CD4-positive, CD25-positive, alpha-beta regulatory T cell (primary cell): Measurements from ENCODE around the gene CD59. TPM values are rescaled to one million over a fixed set of nuclear protein-coding genes. Genes with fewer than 3 reads are reported as not detected.

ENCODE experiments used
- ATAC-seq, 2 donors: fragments of 150-1000 bp; cut with Tn5 transposase; one replicate each; pipeline ENCODE4 v1.10.0; 2021; ENCODE audit warnings: low read depth in 2 of 2, moderate number of reproducible peaks in 2 of 2, moderate library complexity in 1 of 2
- DNase-seq, 3 donors: peaks; one replicate each; pipeline versions ENCODE4 v3.0.0 to v3.0.0-alpha.2; 2012 to 2022; ENCODE audit warnings: mixed read lengths in 1 of 3
- H3K27ac ChIP-seq: one replicate; pipeline ENCODE4 v1.7.0; 2013; ENCODE audit warnings: mild to moderate bottlenecking, low read length; ENCODE audit not compliant: insufficient read depth, poor library complexity, severe bottlenecking
- H3K27me3 ChIP-seq: one replicate; pipeline ENCODE4 v1.7.0; 2013; ENCODE audit warnings: low read length; ENCODE audit not compliant: control insufficient read depth, insufficient read depth
- H3K36me3 ChIP-seq: one replicate; pipeline ENCODE4 v1.7.0; 2013; ENCODE audit warnings: mild to moderate bottlenecking, low read length, moderate library complexity; ENCODE audit not compliant: control insufficient read depth, insufficient read depth
- H3K4me1 ChIP-seq: 2 replicates; pipeline ENCODE4 v1.7.0; 2013; ENCODE audit warnings: mild to moderate bottlenecking, low read length; ENCODE audit not compliant: insufficient read depth, control insufficient read depth, poor library complexity, severe bottlenecking
- H3K4me3 ChIP-seq: one replicate; pipeline ENCODE4 v1.7.0; 2013; ENCODE audit warnings: low read depth, mild to moderate bottlenecking, low read length, moderate library complexity
- H3K9me3 ChIP-seq, 2 experiments: 1 replicate in 1 of 2; 2 replicates in 1 of 2; pipeline ENCODE4 v1.7.0; 2013; ENCODE audit warnings: low read length in 2 of 2, mild to moderate bottlenecking in 1 of 2, moderate library complexity in 1 of 2; ENCODE audit not compliant: control insufficient read depth in 2 of 2
- H3K27ac Mint-ChIP-seq, 3 donors: one replicate each; pipeline ENCODE4 v1.8.0; 2020 to 2022; ENCODE audit warnings: mild to moderate bottlenecking in 3 of 3, mixed read lengths in 3 of 3, moderate library complexity in 2 of 3
- H3K27me3 Mint-ChIP-seq: one replicate; pipeline ENCODE4 v1.8.0; 2022; ENCODE audit warnings: mild to moderate bottlenecking, mixed read lengths
- H3K36me3 Mint-ChIP-seq: one replicate; pipeline ENCODE4 v1.8.0; 2020; ENCODE audit warnings: mixed read lengths
- H3K4me1 Mint-ChIP-seq, 4 donors: one replicate each; pipeline ENCODE4 v1.8.0; 2020 to 2022; ENCODE audit warnings: mixed read lengths in 4 of 4, mild to moderate bottlenecking in 1 of 4
- H3K4me3 Mint-ChIP-seq, 4 donors: one replicate each; pipeline ENCODE4 v1.8.0; 2020 to 2022; ENCODE audit warnings: mild to moderate bottlenecking in 4 of 4, mixed read lengths in 4 of 4, moderate library complexity in 3 of 4
- H3K9me3 Mint-ChIP-seq, 7 donors: one replicate each; pipeline ENCODE4 v1.8.0; 2020 to 2022; ENCODE audit warnings: mixed read lengths in 7 of 7, mild to moderate bottlenecking in 3 of 7, moderate library complexity in 2 of 7
- polyA plus RNA-seq, 4 donors: library from polyadenylated mRNA; unstranded; fragments of 300-500 nt; fragmentation: Illumina TruSeq; gene quantifications; one replicate each; pipeline ENCODE4 v1.2.3, GENCODE V29; 2021
- total RNA-seq: library from RNA; stranded (reverse); gene quantifications from one replicate; pipeline ENCODE4 v1.2.3, GENCODE V29; 2022

The CD59 gene
- total and polyA plus RNA-seq, 5 donors from 2014 or later, result 80.3 to 388 (median 190) TPM

- Histone ChIP-seq H3K27me3 (no peaks in the 10 kb centered on the region), H3K36me3 (no peaks in the 10 kb centered on the region), H3K4me1 (no peaks in the 10 kb centered on the region), H3K9me3 (no peaks in the 10 kb centered on the region), H3K27ac (no peak overlapping the region), H3K4me3 (no peak overlapping the region)
- no peak for ATAC-seq
- H3K9me3 Mint-ChIP-seq, result peaks cover 0 to 2% (median 0%) of the 10 kb centered on the region in 7 donors
- H3K27ac Mint-ChIP-seq, result no peak overlapping the region
- no peaks in the 10 kb centered on the region for H3K36me3 Mint-ChIP-seq
- no peak for DNase-seq
- H3K4me3 Mint-ChIP-seq, result no peak overlapping the region
- no peaks in the 10 kb centered on the region for H3K4me1 Mint-ChIP-seq
- H3K27me3 Mint-ChIP-seq, result peaks cover 10% of the 10 kb centered on the region
Observed at GRCh38 chr11:33655842-33656600, 80.2 kb downstream of the CD59 start.

GRCh38 chr11:33654594-33654993 is 81.6 kb downstream of the CD59 start:
- H3K9me3 ChIP-seq, result no peaks in the 10 kb centered on the region
- DNase-seq (no peak), ATAC-seq (no peak)
- Mint-ChIP-seq H3K27me3 (peaks cover 14% of the 10 kb centered on the region), H3K4me1 (no peaks in the 10 kb centered on the region), H3K36me3 (no peaks in the 10 kb centered on the region), H3K4me3 (no peak overlapping the region), H3K9me3 (peaks cover 0 to 2% (median 0%) of the 10 kb centered on the region in 7 donors), H3K27ac (no peak overlapping the region)
- no peak overlapping the region for H3K4me3 ChIP-seq
- no peaks in the 10 kb centered on the region for H3K4me1 ChIP-seq
- H3K36me3 ChIP-seq, result no peaks in the 10 kb centered on the region
- no peaks in the 10 kb centered on the region for H3K27me3 ChIP-seq
- H3K27ac ChIP-seq, result no peak overlapping the region

Other genes starting within 250 kb of the CD59 start
- gene C11orf91, start 35.6 kb downstream of the CD59 start, total RNA-seq, result not detected
- not detected for gene C11orf91, start 35.6 kb downstream of the CD59 start, polyA plus RNA-seq
- 56.7 TPM for gene FBXO3, start 38.1 kb upstream of the CD59 start, total RNA-seq
- 10 to 100 TPM; 48.6 to 57.5 (median 55.7) TPM for gene FBXO3, start 38.1 kb upstream of the CD59 start, polyA plus RNA-seq
- gene LMO2, start 155.7 kb upstream of the CD59 start, total RNA-seq, result 1.9 TPM
- under 1 TPM in 1 of 4 donors, not detected in 3; 0.13 TPM for gene LMO2, start 155.7 kb upstream of the CD59 start, polyA plus RNA-seq